Choroid plexus epithelial cell (primary cell): ENCODE data around the gene OGT.
A peak's percentile ranks its signal among the peaks of the same experiment; 100 is the strongest.

Source experiments
- DNase-seq: peaks from one replicate; pipeline ENCODE4 v3.0.0-alpha.2; 2010; ENCODE audit warnings: low read depth
- H3K4me3 ChIP-seq: 2 replicates; pipeline ENCODE4 v1.5.1; 2011; ENCODE audit warnings: low read depth, mild to moderate bottlenecking, control low read depth, low read length, moderate library complexity
- TF ChIP-seq, protein P1 (sequence below): conservative IDR thresholded peaks from 2 replicates; pipeline ENCODE4 v1.5.1; 2011; ENCODE audit warnings: low read depth, mild to moderate bottlenecking, control low read depth, inconsistent platforms, low read length, moderate library complexity

The OGT gene

DNA sequence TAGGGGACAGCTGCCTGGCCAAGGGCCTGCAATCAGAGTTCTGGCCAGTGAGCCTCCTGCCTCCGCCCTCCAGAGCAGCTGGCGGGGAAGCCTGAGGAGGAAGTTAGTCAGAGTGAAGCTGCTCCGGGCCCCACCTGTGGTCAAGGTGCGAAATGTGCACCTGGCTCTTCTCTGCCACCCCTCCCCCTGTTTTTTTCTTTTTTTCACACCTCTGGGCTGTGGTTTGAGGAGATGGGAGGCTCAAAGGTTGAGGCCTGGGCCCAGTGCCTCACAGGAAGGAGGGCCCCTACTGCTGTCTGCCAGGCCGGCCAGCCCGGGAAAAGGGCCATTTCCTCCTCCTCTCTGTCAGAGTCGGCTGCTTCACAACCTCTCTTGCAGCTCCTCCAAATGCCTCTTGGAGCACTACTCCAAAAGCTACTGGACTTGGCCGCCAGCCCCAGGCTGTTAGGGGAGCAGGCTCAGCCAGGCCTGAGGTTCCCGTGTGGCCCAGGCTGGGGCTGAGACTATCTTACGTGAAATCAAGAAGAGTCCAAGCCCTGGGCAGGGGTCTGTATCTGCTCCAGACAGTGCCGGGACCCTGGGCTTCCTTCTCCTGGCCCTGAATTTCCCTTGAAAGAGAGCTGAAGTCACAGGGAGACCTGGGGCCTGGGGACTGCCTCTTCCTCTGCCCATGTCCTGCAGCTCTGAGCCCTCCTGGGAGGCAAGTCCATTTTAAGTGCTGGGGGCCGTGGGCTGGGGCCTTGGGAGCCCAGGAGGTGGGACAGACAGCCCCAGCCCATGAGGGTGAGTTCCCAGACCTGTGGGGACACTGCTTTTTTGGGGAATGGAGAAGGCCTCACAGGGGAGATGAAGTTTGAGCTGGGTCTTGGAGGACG, 89.9 kb downstream of the OGT start:
- no peak overlapping the region for H3K4me3 ChIP-seq
- TF ChIP-seq, protein P1, sequence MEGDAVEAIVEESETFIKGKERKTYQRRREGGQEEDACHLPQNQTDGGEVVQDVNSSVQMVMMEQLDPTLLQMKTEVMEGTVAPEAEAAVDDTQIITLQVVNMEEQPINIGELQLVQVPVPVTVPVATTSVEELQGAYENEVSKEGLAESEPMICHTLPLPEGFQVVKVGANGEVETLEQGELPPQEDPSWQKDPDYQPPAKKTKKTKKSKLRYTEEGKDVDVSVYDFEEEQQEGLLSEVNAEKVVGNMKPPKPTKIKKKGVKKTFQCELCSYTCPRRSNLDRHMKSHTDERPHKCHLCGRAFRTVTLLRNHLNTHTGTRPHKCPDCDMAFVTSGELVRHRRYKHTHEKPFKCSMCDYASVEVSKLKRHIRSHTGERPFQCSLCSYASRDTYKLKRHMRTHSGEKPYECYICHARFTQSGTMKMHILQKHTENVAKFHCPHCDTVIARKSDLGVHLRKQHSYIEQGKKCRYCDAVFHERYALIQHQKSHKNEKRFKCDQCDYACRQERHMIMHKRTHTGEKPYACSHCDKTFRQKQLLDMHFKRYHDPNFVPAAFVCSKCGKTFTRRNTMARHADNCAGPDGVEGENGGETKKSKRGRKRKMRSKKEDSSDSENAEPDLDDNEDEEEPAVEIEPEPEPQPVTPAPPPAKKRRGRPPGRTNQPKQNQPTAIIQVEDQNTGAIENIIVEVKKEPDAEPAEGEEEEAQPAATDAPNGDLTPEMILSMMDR: no peak

DNA sequence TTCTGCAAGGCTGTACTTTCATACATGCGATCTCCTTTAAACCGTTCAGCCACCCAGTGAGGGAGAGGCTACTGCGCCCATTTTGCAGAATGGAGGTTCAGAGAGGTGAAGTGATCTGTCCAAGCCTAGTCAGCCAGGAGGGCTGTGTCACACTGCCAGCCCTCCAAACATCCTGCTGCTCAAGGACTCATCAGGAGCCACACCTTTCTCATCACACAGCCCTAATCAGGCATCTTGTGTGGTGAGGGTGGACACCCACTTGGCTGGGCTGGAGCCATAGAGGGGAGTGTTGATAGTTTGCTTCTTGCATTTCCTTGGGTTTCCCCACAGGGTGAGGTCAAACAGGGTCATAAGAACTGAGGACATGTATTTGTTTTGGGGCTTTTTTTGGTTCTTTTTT, 90.8 kb downstream of the OGT start:
- TF ChIP-seq, protein P1: no peak
- no peak overlapping the region for H3K4me3 ChIP-seq
- DNase-seq: no peak

More for the DNA sequence above, 89.9 kb downstream of the OGT start:
- peak; percentile 57 for DNase-seq

DNA sequence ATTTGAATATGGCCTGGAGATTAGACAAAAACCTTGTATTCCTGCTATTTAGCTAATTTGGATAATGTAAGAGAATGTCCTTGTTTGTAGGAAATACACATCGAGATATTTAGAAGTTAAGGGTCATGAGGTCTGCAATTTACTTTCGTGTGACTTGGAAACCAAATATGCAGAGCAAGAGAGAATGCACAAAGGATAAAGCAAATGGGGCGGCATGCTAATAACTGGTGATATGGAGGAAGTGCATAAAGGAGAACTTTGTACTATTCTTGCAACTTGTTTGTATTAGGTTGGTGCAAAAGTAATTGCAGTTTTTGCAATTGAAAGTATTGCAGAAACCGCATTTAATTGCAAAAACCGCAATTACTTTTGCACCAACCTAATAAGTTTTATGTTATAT, 92.6 kb downstream of the OGT start:
- TF ChIP-seq, protein P1: no peak
- no peak overlapping the region for H3K4me3 ChIP-seq
- no peak for DNase-seq
